Activated CD8-positive, alpha-beta memory T cell treated with anti-CD3 and anti-CD28 coated beads, Interleukin-2, amount 50 U/mL, for 48 hours (primary cell): ENCODE measurements around the gene UNG.

Experiments used
- DNase-seq: peaks from one replicate; pipeline ENCODE4 v3.0.0-alpha.2; 2020

Gene UNG

GRCh38 chr12:109092497-109093021, 4.8 kb upstream of the UNG start:
- DNase-seq = no peak

DNA sequence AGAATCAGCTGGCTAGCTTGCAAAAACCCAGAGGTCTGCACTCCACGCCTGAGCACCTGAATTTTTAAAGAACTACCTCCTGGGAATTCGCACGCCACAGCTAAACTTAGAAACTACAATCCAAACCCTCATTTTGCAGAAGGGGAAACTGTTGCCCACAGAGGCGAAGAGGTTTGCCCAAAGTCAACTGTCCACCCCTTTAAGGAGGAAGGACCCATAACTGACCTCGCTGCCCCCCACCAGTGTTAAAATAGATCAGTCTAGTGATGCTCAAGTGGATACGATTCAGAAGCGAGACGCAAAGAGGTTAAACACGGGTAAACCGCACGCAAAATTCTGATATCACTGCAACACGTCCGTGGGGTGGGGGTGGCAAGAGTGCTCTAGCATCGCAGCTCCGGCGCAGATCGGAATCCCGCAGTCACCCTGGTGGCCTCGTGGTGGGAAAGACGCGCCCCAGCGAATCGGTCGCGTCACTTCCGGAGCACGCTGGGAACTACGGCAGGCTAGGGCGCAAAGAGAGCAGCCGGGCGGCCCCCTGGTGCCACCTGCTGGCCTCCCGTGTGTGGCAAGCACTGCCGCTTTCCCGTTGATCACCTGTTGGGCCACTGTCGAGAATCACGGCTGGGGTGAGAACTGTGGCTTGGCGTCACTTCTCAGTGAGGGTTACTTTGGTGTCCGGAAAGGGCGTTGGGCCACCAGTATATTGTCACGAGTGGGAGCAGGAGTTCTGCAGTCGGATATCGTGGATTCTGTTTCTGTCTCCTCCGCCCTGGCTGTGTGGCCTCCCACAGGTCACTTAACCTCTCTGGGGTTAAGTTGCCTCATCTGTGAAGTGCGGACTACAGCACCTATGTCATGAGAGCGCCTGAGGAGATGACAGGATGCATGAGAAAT, 4.1 kb upstream of the UNG start, which contains the start of gene ALKBH2:
Gene ALKBH2, minus strand, starts transcription at position 451 of the 897 bp plus-strand sequence. CDS start 686 bp downstream, outside the sequence.
- peak; percentile 98 for DNase-seq

DNA sequence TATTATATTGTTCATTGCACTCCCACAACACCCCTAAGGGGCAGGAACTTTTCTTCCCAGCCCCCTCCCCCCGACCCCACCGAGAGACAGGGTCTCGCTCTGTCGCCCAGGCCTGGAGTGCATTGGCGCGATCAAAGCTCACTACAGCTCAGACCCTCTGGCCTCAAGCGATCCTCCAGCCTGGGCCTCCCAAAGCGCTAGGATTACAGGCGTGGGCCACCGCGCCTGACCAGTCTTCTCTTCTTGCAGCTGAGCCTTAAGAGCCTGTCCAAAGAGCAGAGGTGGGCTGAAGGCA, 310 bp upstream of the UNG start:
- DNase-seq = no peak

GRCh38 chr12:109098183-109098604, 797 bp downstream of the UNG start:
- DNase-seq = no peak

DNA sequence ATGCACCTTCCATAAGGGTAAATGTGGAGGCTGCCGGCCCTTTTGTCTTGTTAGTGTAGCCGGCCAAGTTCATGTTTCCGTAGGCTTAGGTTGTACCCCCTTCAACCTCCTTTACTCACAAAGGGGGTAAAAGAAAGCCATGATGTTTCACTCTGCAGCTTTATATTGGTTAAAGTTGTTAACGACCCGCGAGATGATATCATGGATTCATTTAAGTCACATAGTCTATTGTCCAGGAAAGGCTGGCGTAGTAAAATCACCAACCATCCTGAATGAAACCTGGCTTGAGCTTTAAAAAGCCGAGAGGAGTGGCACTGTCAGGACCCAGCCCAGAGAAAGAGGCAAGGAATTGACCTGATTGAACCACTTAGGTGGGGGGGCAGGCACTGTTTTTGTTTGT, 1.3 kb downstream of the UNG start:
- no peak for DNase-seq

- no peak for DNase-seq
These were observed 2.1 kb downstream of the UNG start for GRCh38 chr12:109099431-109100020.

GRCh38 chr12:109100741-109101140, 3.3 kb downstream of the UNG start:
- DNase-seq = no peak

- DNase-seq = no peak
These were observed 5.1 kb downstream of the UNG start for GRCh38 chr12:109102491-109102890.

- DNase-seq = no peak
These were observed 7.8 kb downstream of the UNG start for GRCh38 chr12:109105176-109105575.

DNA sequence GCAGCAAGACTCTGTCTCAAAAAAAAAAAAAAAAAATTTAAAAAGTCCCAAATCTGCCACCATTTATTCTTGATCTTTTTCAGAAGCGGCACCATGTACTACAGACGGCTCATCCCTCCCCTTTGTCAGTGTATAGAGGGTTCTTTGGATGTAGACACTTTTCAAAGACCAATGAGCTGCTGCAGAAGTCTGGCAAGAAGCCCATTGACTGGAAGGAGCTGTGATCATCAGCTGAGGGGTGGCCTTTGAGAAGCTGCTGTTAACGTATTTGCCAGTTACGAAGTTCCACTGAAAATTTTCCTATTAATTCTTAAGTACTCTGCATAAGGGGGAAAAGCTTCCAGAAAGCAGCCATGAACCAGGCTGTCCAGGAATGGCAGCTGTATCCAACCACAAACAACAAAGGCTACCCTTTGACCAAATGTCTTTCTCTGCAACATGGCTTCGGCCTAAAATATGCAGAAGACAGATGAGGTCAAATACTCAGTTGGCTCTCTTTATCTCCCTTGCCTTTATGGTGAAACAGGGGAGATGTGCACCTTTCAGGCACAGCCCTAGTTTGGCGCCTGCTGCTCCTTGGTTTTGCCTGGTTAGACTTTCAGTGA, 12.5 kb downstream of the UNG start:
- no peak for DNase-seq

GRCh38 chr12:109110988-109111495, 13.6 kb downstream of the UNG start:
- DNase-seq = peak; percentile 75

DNA sequence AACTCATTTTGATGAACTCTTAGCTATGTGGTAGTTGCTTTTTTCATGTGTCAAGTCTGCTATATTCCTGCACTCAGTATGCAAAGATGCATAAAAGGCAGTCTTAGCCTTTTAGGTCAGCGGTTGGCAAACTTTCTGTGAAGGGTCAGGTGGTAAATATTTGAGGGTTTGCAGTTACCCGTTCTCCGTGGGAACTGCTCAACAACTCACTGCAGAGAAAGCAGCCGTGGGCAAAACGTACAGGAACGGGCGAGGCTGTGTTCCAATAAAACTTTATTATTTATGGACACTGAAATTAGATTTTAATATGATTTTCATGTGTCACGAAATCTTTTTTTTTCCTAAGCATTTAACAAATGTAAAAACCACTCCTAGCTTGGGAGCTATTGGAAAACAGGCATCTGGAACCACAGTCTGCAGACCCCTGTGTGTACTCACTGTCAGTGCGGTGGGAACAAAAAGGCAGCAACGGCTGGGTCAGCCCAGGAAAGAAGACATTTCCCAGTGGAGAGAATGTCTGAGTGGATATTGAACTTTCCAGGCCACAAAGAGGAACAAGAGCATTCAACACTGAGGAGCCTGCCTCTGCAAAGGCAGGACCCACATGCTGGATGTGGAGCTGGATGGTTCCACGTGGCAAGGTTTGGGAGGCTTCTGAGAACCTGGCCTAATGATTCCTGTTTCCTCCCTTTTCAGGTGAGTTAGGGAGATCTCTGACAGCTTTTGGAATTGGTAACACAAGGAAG, 15.5 kb downstream of the UNG start:
- no peak for DNase-seq

GRCh38 chr12:109113661-109114321, 16.4 kb downstream of the UNG start:
- DNase-seq = no peak

DNA sequence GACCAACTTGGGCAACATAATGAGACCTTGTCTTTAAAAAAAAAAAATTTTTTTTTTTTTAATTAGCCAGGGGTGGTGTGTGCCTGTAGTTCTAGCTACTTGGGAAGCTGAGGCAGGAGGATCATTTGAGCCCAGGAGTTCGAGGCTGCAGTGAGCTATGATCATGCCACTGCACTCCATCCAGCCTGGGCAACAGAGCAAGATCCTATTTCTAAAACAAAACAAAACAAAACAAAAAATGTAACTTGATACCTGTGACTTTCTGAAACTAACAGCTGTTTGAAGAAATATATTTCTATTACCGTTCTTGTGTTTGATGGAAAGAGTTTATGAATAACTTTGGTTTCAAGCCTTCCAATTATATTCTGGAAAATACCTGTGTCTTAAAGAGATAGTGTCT, 17.2 kb downstream of the UNG start:
- no peak for DNase-seq

DNA sequence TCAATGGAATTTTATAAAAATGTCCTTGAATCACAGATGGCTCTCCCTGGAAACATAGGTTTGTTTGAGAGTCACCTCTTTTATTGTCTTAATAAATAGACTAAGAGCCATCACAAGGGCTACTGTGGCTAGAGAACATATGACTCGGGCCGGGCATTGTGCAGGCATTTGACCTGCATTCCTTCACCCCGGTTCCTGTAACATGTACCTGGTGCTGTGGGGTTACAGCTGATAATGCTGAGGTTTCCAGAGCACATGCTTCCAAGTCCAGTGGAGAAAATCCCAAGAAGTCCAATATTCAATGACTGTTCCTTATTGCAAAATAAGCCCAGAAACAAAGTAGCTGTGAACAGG, 18.0 kb downstream of the UNG start:
- DNase-seq = no peak

GRCh38 chr12:109115758-109116610, 18.6 kb downstream of the UNG start, which contains the start of gene ACACB:
ACACB (plus strand) TSS chr12:109116587; CDS start chr12:109139406, 22,819 bp downstream.
- no peak for DNase-seq

DNA sequence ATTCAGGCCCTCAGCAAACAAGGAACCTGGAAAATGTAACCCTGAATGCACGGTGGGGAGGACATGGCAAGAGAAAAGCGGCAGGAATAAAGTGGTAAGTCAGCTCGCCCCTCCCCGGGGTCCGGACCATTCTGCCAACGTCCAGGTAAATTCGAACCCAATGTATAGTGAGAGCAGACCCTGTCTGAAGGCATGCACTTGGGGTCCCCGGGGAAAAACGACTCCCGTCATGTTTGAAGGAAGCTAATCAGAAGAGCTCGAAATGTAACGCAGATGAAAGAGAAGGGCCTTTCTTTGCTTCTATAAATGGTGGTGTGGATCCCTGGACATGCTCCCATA, 19.2 kb downstream of the UNG start:
- no peak for DNase-seq

GRCh38 chr12:109120095-109120494, 22.7 kb downstream of the UNG start:
- no peak for DNase-seq

- DNase-seq = no peak
These were observed 23.2 kb downstream of the UNG start for GRCh38 chr12:109120557-109120956.

GRCh38 chr12:109121346-109121880, 24.0 kb downstream of the UNG start:
- DNase-seq = no peak
